GM12872 (cell line): ENCODE measurements around the gene SLC37A2.

Source experiments
- CTCF ChIP-seq: IDR thresholded peaks from 3 replicates; pipeline ENCODE4 v1.5.1; 2011; ENCODE audit warnings: low read depth, mild to moderate bottlenecking, low read length, moderate library complexity; ENCODE audit not compliant: insufficient read depth

SLC37A2 gene

GRCh38 chr11:125111001-125111342, 47.9 kb downstream of the SLC37A2 start:
- no peak for TF ChIP-seq CTCF

- TF ChIP-seq CTCF: no peak
Observed at GRCh38 chr11:125111343-125112207, 48.5 kb downstream of the SLC37A2 start, which contains the start of gene TMEM218. TMEM218 (minus strand) TSS chr11:125111626; CDS start chr11:125102241, 9,385 bp downstream.

DNA sequence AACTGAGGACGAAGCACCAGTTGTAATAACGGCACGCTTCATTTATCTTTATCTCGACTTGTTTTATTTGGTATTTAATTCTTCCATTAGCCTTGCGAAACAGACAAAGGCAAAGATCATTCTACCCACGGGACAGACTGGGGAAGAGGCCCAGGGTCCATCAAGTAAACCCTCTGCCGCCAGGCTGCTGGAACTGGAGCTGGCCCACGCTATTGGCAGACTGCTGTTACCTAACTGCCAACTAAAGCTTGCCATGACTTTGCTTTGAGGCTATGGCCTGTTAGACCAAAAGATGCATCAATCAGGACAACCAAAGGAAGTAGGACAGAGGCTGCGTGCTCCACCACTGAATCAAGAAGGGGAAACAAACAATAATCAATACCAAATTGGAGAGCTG, 49.1 kb downstream of the SLC37A2 start:
- TF ChIP-seq CTCF: no peak

DNA sequence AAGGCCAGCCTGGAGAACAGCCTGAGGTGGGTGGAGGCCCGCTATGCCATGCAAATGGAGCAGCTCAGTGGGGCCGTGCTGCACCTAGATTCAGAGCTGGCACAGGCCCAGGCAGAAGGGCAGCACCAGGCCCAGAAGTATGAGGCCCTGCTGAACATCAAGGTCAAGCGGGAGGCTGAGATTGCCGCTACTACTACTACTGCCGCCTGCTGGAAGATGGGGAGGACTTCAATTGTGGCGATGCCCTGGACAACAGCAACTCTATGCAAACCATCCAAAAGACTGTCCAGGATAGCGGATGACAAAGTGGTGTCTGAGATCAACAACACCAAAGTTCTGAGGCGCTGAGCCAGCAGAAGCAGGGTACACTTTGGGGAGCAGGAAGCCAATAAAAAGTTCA, 51.4 kb downstream of the SLC37A2 start:
- TF ChIP-seq CTCF: peak; percentile 43

DNA sequence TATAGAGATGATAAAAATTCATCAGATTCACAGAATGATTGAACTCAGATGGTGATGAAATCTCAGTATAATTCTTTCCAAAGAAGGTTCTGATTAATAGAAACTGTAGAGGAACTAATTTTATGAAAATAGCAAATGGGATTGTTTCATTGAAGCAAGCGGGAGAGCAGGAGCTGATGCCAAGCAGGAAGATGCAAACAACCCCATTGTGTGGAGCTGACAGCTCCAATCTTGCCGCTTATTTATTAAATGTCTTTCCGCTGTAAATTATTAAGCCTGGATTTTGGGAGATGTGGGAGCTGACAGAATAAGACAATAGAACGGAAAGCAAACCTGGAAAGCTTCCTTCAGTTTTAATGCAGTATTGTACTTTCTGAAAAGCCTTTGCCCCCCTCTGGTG, 54.3 kb downstream of the SLC37A2 start:
- no peak for TF ChIP-seq CTCF

- no peak for TF ChIP-seq CTCF
Observed at GRCh38 chr11:125123194-125123946, 60.3 kb downstream of the SLC37A2 start.

DNA sequence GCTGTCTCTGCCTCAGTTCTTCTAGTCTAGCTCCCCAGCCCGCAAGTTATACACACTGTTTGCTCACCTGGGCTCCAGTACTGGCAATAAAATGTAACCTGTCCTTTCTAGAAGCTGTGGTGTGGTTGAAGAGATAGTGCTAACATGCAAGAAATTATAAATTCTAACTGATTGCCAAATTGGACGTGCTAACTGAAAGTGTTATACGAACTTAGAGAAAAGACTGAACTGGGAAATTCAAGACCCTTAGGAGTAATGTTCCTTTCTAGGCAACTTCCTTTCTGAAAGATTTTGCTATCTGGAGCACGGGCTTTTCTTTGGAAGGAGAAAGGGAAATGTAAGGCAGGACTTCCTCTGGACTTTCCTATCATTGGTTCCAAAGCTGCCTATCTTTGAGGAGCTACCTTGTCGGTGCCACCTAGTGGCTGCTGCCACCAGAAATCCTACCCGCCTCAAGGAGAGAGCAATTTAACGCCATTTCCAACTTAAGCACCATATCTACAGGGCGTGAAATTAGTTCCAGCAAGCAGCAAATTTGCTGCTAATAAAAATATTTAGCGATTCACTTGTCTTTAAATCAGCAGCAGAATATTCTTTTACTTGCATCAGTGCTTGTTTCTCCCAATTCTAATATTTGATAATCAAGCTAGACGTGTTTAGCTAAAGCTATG, 61.0 kb downstream of the SLC37A2 start:
- peak; percentile 67 for TF ChIP-seq CTCF
